KMS-11 (cell line): ENCODE measurements around the gene MT1E.
"Not testable (repeated sequence)": the region's sequence is repeated elsewhere in the genome, so short reads cannot be mapped to it uniquely, and the experiment has no call there.

Source experiments
- H2AFZ ChIP-seq: fragments of 200-600 bp; sonication (generic); 2 replicates; pipeline ENCODE4 v1.6.1; 2016; ENCODE audit warnings: antibody characterized with exemption, mixed run types, low read depth
- H3K27ac ChIP-seq: fragments of 200-600 bp; sonication (generic); 2 replicates; pipeline ENCODE4 v1.6.1; 2016; ENCODE audit warnings: mild to moderate bottlenecking, mixed run types
- H3K27me3 ChIP-seq: fragments of 200-600 bp; sonication (generic); 2 replicates; pipeline ENCODE4 v1.6.1; 2017; ENCODE audit warnings: mild to moderate bottlenecking, low read depth, mixed run types, moderate library complexity; ENCODE audit not compliant: insufficient read depth
- H3K36me3 ChIP-seq: fragments of 200-600 bp; sonication (generic); 2 replicates; pipeline ENCODE4 v1.6.1; 2017; ENCODE audit warnings: mild to moderate bottlenecking, mixed run types; ENCODE audit not compliant: insufficient read depth
- H3K4me1 ChIP-seq: fragments of 200-600 bp; sonication (generic); 2 replicates; pipeline ENCODE4 v1.6.1; 2016; ENCODE audit warnings: mild to moderate bottlenecking, low read depth, mixed run types; ENCODE audit not compliant: poor library complexity, severe bottlenecking
- H3K4me2 ChIP-seq: fragments of 200-600 bp; sonication (generic); 2 replicates; pipeline ENCODE4 v1.7.0; 2016; ENCODE audit warnings: mild to moderate bottlenecking, mixed run types
- H3K4me3 ChIP-seq: fragments of 200-600 bp; sonication (generic); IDR thresholded peaks from 2 replicates; pipeline ENCODE4 v1.6.1; 2017; ENCODE audit warnings: low read depth, low read length, mixed read lengths; ENCODE audit not compliant: insufficient read depth
- H3K79me2 ChIP-seq: fragments of 200-600 bp; sonication (generic); 2 replicates; pipeline ENCODE4 v1.6.1; 2016; ENCODE audit warnings: low read depth, mixed run types; ENCODE audit not compliant: insufficient read depth
- H3K9ac ChIP-seq: fragments of 200-600 bp; sonication (generic); 2 replicates; pipeline ENCODE4 v1.6.1; 2016; ENCODE audit warnings: mild to moderate bottlenecking, mixed run types
- H4K20me1 ChIP-seq: fragments of 200-600 bp; sonication (generic); 2 replicates; pipeline ENCODE4 v1.6.1; 2016; ENCODE audit warnings: mild to moderate bottlenecking, mixed run types; ENCODE audit not compliant: insufficient read depth
- CTCF ChIP-seq: fragments of 200-600 bp; sonication (generic); conservative IDR thresholded peaks from 2 replicates; pipeline ENCODE4 v1.6.1; 2017; ENCODE audit warnings: low read depth, mild to moderate bottlenecking, antibody characterized with exemption, low read length, moderate library complexity, mixed read lengths

Gene MT1E

GRCh38 chr16:56672761-56673536, 47.4 kb downstream of the MT1E start:
- Histone ChIP-seq H3K79me2 (no peaks in the 10 kb centered on the region), H3K36me3 (no peaks in the 10 kb centered on the region), H3K9ac (no peak overlapping the region), H3K27ac (no peak overlapping the region), H2AFZ (no peak overlapping the region), H3K4me2 (no peak overlapping the region), H4K20me1 (no peaks in the 10 kb centered on the region), H3K27me3 (peaks cover 13% of the 10 kb centered on the region; the same call in 1 of the 2 replicates), H3K4me1 (no peaks in the 10 kb centered on the region), H3K4me3 (no peak overlapping the region)
- no peak for TF ChIP-seq CTCF

GRCh38 chr16:56673921-56674320, 48.3 kb downstream of the MT1E start:
- Histone ChIP-seq H3K79me2 (no peaks in the 10 kb centered on the region), H3K4me2 (no peak overlapping the region), H3K4me3 (no peak overlapping the region), H4K20me1 (no peaks in the 10 kb centered on the region), H3K27me3 (peaks cover 13% of the 10 kb centered on the region; the same call in 1 of the 2 replicates), H3K9ac (no peak overlapping the region), H3K4me1 (no peaks in the 10 kb centered on the region), H3K36me3 (no peaks in the 10 kb centered on the region), H3K27ac (no peak overlapping the region), H2AFZ (no peak overlapping the region)
- no peak for TF ChIP-seq CTCF

- H3K4me2 ChIP-seq, H4K20me1 ChIP-seq, H3K36me3 ChIP-seq, H3K4me1 ChIP-seq, H3K27ac ChIP-seq, H3K79me2 ChIP-seq, H3K9ac ChIP-seq, H3K27me3 ChIP-seq, H3K4me3 ChIP-seq, H2AFZ ChIP-seq: not testable (repeated sequence)
Observed at GRCh38 chr16:56674570-56674969, 49.0 kb downstream of the MT1E start.

- H4K20me1 ChIP-seq, result no peaks in the 10 kb centered on the region
- no peak overlapping the region for H2AFZ ChIP-seq
- H3K4me2 ChIP-seq, result no peak overlapping the region
- H3K36me3 ChIP-seq, result no peaks in the 10 kb centered on the region
- H3K4me1 ChIP-seq, result no peaks in the 10 kb centered on the region
- no peak overlapping the region for H3K9ac ChIP-seq
- no peak overlapping the region for H3K27ac ChIP-seq
- no peak overlapping the region for H3K4me3 ChIP-seq
- 0 out of 2 replicates have a peak, but pooled peaks cover 4% of the 10 kb centered on the region for H3K27me3 ChIP-seq
- no peaks in the 10 kb centered on the region for H3K79me2 ChIP-seq
- no peak for TF ChIP-seq CTCF
Observed at GRCh38 chr16:56675685-56676210, 50.2 kb downstream of the MT1E start.
